Myocyte (in vitro differentiated cells): Measurements from ENCODE around the gene SIPA1L2. TPM values are rescaled to one million over a fixed set of nuclear protein-coding genes. Genes with fewer than 3 reads are reported as not detected.

Experiments used
- DNase-seq: peaks from one replicate; pipeline ENCODE4 v3.0.0-alpha.2; 2012; ENCODE audit warnings: low read depth
- total RNA-seq: library from RNA; depleted of rRNA; stranded (reverse); fragments of >200 nt; gene quantifications from 2 replicates; pipeline ENCODE4 v1.2.3, GENCODE V29; 2014

The SIPA1L2 gene
- total RNA-seq, 1 donor from 2014 or later: 7.0 TPM

DNA sequence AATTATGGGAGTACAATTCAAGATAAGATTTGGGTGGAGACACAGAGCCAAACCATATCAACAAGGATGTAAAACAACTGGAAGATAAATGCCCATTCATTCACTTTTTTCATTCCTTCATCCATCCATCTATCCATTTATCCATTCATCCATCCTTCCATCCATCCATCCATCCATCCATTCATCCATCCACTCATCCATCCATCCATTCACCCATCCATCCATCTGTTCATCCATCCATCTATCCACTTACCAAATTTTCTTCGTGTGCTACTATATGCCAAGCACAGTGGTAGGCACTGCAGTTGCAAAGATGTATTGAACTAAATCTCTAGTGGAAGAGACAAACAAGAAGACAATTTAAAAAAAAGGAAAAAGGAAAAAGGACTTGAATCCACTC, 14.3 kb upstream of the SIPA1L2 start:
- DNase-seq: no peak

DNA sequence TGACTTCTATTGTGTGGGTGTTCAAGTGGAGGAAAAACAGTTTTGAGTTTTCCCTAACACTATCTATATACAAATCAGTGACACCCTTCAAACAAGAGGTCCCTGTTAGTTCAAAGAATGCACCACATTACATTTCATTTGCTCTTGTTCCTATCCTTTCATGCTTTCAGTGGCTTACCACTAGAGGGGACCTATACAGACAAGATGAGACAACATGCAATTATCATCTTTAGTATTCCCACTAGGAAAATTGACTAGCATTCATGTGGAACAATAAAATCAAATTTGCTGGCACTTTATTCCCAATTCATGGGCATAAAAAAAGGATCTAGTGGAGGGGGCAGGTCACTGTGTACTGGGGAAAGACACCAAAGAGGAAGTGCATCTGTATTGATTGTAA, 13.3 kb upstream of the SIPA1L2 start:
- DNase-seq: no peak

DNA sequence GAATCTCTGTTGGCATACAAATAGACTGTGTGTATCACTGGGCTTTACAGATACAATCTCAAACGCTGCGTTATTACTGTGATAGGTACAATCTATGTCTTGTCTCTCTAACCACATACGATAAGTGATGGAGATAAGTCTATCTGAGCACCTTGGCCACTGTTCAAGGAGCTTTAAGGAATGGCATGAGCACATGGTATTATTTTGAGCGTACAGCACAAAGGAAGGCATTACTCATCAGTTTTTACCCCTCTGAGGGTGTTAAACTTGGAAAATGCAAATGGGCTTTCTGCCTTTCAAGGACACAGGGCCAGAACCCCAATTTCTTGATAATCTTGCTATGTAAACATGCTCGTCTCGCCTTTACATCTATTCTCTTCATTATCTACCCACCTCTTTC, 11.6 kb upstream of the SIPA1L2 start:
- no peak for DNase-seq

DNA sequence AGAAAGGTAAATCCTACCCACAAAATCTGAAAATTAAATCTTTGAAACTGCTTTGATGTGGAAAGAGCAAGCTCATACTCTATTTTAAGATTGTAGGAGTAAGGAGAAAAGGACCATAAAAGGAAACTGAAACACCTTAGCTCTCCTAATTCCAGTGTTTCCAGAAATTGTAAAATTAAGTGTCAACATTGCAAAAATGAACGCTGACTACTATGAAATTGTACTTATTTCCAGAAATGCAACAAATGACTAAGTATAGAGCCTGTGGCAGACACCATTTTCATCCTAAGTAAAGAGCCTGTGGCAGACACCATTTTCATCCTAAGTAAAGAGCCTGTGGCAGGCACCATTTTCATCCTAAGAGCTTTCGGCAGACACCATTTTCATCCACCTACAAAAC, 6.9 kb upstream of the SIPA1L2 start:
- no peak for DNase-seq

DNA sequence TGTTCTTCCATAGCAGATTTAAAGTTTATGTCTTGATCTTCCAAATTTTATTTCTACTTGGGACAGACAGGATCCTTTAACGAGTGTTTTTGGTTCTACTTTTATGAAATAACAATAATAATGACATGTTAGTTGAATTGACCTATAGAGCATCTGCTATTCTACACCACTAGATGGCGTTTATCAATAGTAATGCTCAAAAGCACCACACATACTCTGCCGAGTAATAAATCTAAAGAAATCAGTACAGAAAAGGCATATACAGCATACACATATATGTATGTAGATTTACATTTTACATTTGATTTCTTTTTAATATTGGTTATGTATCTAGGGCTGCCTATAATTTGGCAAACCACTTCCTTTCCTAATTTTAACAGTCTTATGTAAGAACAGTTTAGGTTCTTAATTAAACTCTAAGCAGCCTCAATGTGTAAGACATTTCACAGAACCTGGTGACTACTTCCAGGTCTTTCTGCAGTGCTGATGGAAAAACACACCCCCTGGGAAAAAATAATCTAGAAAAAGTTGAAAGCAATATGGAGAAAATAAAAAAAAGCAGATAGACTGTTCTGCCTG, 5.9 kb upstream of the SIPA1L2 start:
- peak; percentile 48 for DNase-seq

DNA sequence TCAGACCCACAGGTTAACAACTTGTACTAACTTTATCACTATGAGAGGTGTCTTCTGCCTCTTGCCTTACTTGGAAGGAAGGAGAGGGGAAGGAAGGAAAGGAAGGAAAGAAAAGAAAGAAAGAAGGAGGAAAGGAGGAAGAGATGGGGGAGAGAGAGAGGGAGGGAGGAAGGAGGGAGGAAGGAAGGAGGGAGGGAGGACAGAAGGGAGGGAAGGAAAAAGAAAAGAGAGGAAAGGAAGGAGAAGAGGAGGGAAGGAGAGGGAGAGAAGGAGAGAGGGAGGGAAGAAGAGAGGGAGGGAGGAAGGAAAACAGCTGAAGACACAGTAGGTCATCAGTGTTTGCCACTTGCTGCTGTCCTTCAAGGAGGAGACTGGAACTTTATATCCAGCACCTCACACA, 5.3 kb upstream of the SIPA1L2 start:
- no peak for DNase-seq

DNA sequence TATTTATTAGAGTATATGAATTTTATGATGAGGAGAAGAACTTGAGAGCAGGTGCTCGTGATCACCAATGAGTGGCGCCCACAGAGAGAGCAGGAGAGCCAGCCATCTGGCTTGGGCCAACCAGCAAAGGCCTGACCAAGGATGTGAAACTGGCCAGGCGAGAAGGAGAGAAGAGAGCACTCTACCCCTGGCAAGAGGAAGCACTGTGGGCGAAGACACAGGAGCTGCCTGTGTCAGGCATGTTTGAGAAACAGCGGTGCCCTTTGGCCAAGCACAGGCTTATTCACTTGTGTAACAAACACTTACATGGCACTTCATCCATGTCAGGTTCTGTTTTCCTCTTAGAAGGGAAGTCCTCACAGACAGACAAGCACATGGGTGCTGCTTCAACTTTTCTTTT, 4.2 kb upstream of the SIPA1L2 start:
- no peak for DNase-seq

GRCh38 chr1:232630894-232631195, 912 bp upstream of the SIPA1L2 start:
- DNase-seq: no peak

DNA sequence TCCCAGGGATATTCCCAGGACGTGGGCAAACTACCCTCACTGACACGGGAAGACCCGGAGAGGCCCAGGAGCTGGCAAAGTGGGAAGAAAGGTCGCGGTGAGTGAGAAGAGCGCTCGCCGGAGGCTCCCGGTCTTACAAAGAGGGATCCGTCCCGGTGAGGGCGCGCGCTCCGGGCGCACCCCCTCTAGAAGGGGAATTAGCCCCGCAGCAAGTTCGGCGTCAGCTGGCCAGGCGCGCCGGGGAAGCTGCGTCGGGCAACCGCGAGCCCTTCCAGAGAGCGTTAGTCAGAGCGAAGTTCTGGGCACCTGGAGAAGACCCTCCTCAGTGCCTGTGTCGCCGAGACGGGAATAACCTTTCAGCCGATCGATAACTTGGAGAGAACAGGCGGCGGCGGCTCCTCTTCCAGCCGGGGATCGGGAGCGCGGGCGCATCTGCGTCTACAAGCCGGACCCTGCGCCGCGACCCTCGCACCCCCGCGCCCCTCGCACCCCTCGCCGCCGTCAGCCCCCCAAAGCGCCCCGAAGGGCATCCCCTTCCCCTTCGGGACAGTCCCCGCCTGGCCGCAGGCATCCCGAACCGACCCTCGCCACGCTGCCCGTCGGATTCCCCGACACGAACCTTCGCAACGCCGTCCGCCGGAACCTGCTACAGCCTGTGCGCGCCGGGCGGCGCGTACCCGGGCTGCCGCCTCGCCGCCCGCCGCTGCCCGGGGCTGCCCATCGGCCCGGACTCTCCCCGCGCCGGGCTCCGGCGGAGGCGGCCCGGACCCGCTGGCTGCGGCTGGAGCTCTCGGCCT, 485 bp downstream of the SIPA1L2 start:
- DNase-seq: peak; percentile 35

DNA sequence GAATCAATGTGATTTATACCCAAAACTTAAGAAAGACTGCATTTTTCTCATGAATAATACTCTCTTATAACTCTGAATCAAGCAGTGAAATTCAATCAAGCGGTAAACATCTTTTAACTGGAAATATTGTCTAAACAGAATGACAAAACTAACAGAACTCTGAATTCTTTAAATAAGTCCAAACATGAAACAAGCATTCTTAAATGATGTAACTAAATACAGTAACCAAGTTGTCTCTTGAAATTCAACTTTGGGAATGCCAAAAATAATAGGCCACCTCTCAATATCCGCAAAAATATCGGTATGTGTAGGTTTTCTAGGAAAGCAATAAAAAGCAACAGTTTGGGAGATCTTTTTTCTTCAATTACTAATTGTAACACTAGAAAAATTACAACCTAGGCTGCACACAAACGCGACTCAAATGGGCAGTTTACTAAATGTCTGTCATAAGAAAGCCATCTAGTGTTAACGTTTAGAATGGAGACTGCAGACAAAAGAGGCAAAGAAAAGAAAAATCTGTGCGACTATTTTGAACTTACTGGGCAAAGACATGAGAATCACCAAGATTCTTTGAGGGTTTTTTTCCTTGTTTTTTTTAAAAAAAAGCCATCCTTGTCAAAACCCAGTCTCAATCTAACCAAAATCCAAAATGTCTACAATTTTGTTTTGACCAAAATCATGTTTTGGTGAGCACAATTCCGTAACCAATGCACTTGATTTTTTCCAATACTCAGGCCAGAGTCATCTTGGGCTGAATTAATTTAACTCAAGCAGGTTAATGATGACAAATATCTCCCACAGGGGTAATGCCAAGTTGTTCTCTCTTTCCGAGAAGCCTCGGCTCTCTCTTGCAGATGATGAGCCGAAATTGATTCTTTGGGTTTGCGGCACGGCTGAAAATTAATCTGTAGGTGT, 1.3 kb downstream of the SIPA1L2 start:
- peak; percentile 59 for DNase-seq

- no peak for DNase-seq
Measured at GRCh38 chr1:232627645-232628334, 2.1 kb downstream of the SIPA1L2 start.

DNA sequence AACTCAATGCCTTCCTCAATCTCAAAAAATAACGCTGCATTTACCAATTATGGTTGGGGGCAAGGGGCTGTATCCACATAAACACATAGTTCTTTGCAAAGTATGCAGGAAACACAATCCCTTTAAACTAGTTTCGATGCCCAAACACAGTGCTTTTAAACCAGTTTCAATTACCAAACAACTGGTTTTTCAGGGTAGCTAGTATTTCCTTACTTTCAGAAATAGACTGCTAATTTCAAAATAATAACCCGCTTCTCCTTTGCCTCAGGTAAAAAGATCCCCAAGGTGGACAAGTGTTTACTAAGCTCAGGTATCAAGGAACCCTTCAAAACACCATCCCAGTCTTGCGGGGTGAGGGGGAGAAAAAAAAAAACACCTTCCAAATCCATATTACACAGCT, 2.8 kb downstream of the SIPA1L2 start:
- no peak for DNase-seq

- no peak for DNase-seq
Measured at GRCh38 chr1:232626452-232626851, 3.5 kb downstream of the SIPA1L2 start.

DNA sequence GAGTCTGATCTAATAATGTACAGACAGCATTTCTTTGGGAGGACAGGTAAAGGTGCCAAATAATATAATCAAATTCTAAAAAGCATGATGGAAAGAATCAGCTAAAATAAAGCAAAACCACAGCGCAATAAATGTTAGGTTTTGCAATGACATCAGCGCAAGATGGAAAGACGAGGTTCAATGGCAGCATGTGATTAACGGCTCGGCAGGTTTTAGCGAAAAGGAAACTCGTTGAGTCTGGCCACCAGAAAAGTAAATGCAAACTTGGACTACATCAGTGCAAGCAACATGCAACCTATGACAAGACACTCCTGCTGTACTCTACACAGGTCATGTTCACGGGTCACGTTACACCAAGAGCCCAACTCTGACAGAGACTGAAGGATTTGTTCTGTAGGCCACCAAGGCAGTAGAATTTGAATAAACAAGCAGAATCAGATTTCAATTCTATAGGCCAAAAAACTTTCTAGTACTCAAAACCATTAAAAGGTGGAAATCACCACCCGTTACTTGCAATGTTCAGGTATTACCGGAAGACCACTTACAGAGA, 4.5 kb downstream of the SIPA1L2 start:
- DNase-seq: no peak

- DNase-seq: no peak
Measured at GRCh38 chr1:232624546-232625281, 5.2 kb downstream of the SIPA1L2 start.

DNA sequence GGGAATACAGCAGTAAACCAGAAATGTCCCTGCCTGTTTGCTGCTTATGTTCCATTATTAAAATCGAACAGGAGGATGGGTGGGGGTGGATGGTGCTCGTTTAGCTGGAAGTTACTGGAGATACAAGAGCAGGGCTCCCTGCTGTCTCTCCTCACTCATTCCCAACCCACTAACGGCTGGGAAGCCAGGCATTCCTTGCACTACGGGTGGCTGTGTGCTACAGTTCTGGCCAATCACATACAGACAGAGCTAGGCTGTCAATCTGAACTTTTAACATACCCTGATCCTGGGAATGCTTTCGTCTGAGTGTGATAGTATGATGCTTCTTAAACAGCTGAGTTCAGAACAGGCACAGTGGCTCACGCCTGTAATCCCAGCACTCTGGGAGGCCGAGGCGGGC, 7.0 kb downstream of the SIPA1L2 start:
- DNase-seq: no peak

DNA sequence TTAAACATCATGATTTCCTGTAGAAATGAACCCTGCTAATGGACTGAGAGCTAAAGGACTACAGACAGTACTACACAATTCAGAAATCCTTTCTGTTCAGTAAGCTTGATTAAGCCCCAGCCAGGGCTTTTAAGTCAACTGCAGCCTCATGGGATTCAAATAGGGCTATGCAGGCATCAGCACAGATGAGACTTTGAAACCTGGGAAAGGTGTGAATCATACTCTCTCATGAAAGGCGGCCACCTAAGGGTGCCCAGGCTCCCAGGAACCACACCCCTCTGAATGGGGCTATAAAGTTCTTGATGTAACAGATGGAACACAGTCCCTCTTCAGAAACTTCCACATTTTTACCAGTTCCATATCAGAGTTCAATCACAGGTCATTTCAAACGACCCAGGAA, 7.6 kb downstream of the SIPA1L2 start:
- DNase-seq: no peak

- no peak for DNase-seq
Measured at GRCh38 chr1:232621050-232621449, 8.9 kb downstream of the SIPA1L2 start.

- DNase-seq: peak; percentile 60
Measured at GRCh38 chr1:232620356-232620969, 9.5 kb downstream of the SIPA1L2 start.

DNA sequence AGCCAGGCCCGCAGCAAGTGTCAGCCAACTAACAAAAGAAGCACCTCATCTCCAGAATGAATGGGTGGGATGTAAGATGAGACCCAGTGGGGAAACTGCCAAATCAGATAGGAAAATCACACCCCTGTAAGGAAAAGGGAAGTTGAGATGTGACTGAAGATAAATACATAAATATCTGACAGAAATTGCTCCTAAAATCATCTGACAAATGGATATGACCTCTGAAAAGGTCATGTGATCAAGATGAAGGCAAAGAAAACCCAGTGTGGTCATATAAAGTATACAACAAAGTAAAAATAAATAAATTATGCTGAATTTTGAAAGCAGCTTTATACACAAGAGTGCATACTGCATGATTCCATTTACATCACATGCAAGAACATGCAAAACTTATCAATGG, 12.7 kb downstream of the SIPA1L2 start:
- no peak for DNase-seq
